Aorta (tissue), 5 donors: ENCODE data around the gene PSMB4. TPM values are rescaled to one million over a fixed set of nuclear protein-coding genes. Genes with fewer than 3 reads are reported as not detected.
"Not testable (repeated sequence)": the region's sequence is repeated elsewhere in the genome, so short reads cannot be mapped to it uniquely, and the experiment has no call there.

Experiments
- ATAC-seq: fragments of 200-7000 bp; cut with Tn5 transposase; one replicate; pipeline ENCODE4 v1.9.1; 2022; ENCODE audit warnings: moderate library complexity; ENCODE audit not compliant: low FRiP score
- DNase-seq, 2 donors: peaks; one replicate each; pipeline ENCODE4 v3.0.0-alpha.2; 2020
- H3K27ac ChIP-seq, 2 donors: one replicate each; pipeline ENCODE4 v1.5.1; 2013; ENCODE audit warnings: low read length in 2 of 2, mild to moderate bottlenecking in 2 of 2, moderate library complexity in 2 of 2, control low read depth in 1 of 2, inconsistent platforms in 1 of 2, low read depth in 1 of 2
- H3K27me3 ChIP-seq, 2 donors: one replicate each; pipeline ENCODE4 v1.6.1; 2013; ENCODE audit warnings: control low read depth in 1 of 2, low read length in 1 of 2, mild to moderate bottlenecking in 1 of 2, moderate library complexity in 1 of 2; ENCODE audit not compliant: insufficient read depth in 2 of 2, control insufficient read depth in 1 of 2
- H3K36me3 ChIP-seq, 2 donors: one replicate each; pipeline ENCODE4 v1.6.1; 2013; ENCODE audit warnings: control low read depth in 1 of 2, low read length in 1 of 2, mild to moderate bottlenecking in 1 of 2; ENCODE audit not compliant: insufficient read depth in 2 of 2, control insufficient read depth in 1 of 2
- H3K4me1 ChIP-seq, 2 donors: one replicate each; pipeline ENCODE4 v1.6.1; 2013; ENCODE audit warnings: low read length in 2 of 2, control low read depth in 1 of 2, mild to moderate bottlenecking in 1 of 2, moderate library complexity in 1 of 2; ENCODE audit not compliant: insufficient read depth in 2 of 2, control insufficient read depth in 1 of 2
- H3K4me3 ChIP-seq, 2 donors: one replicate each; pipeline ENCODE4 v1.5.1; 2013; ENCODE audit warnings: low read length in 2 of 2, control low read depth in 1 of 2, mild to moderate bottlenecking in 1 of 2
- H3K9me3 ChIP-seq: one replicate; pipeline ENCODE4 v1.6.1; 2013; ENCODE audit warnings: mild to moderate bottlenecking, low read length; ENCODE audit not compliant: control insufficient read depth
- WGBS, 2 donors: extraction: QIAGEN DNeasy Blood & Tissue Kit; methylation state at CpG; one replicate each; pipeline ENCODE4 v1.1.7; 2013; 5-methylcytosine and 5-hydroxymethylcytosine counted together
- intact Hi-C, 2 donors: fragments of 100-400 bp; cut with DNase I; formaldehyde crosslinking; loops; one replicate each; pipeline versions ENCODE4 v1.14.2 to v1.15.0; 2022
- polyA plus RNA-seq, 2 donors: library from polyadenylated mRNA; stranded (reverse); fragments of 200-250 nt; gene quantifications; one replicate each; pipeline ENCODE4 v1.2.3, GENCODE V29; 2013
- total RNA-seq, 2 donors: library from RNA; stranded (reverse); fragmentation: NEBNext Ultra II Directional; extraction: Animal tissue kit (Norgen Biotek cat#: 25700); gene quantifications; one replicate each; pipeline ENCODE4 v1.2.1, GENCODE V29; 2021
- donor health status: healthy with polysubstance abuse.
- donor health status: Bipolar disorder and iron deficiency.
- donor health status: DM: no; HTN: no; CAD: no.
- donor health status: DM: no; HTN: no; CAD: no.
- donor health status: DM: yes; HTN: yes; CAD: no.

Gene PSMB4
- total and polyA plus RNA-seq, 4 donors, result 174 to 396 (median 219) TPM

DNA sequence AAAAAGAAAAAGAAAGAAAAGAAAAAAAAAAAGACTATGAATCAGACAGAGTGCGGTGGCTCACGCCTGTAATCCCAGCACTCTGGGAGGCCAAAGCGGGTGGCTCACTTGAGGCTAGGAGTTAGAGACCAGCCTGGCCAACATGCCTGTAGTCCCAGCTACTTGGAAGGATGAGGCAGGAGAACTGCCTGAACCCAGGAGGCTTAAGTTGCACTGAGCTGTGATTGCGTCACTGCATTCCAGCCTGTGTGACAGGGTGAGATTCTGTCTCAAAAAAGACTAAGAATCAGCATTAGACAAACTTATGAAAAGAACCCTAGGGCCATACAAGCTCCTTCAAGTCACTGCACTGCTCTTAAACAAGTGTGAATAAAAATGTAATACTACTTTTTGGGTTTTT is 16.9 kb downstream of the PSMB4 start:
- peaks cover 0 to 2% of the 10 kb centered on the region in 2 donors for H3K36me3 ChIP-seq
- H3K27me3 ChIP-seq, result no peaks in the 10 kb centered on the region
- no peaks in the 10 kb centered on the region for H3K4me1 ChIP-seq
- WGBS, 2 donors, result 95 to 97% methylated on average over 4 of the region's 4 CpGs
- peak in 1 of 2 donors; percentile 49 for DNase-seq
- intact Hi-C loops, result no loop called here
- no peak overlapping the region for H3K4me3 ChIP-seq
- H3K27ac ChIP-seq, result no peak overlapping the region
- H3K9me3 ChIP-seq, result no peaks in the 10 kb centered on the region
- ATAC-seq, result no peak

DNA sequence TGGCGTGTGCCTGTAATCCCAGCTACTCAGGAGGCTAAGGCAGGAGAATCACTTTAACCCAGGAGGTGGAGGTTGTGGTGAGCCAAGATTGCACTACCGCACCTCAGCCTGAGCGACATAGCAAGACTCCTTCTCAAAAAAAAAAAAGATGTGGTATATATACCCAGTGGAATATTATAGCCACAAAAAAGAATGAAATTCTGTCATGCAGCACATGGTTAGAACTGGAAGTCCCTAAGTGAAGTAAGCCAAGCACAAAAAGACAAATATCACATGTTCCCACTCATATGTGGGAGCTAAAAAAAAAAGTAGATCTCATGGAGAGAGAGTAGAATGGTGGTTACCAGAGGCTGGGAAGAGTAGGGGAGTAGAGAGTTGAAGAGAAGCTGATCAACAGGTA is 18.7 kb downstream of the PSMB4 start:
- no peak overlapping the region for H3K4me3 ChIP-seq
- H3K36me3 ChIP-seq, result peaks cover 0 to 2% of the 10 kb centered on the region in 2 donors
- DNase-seq, result no peak
- no peak for ATAC-seq
- H3K27ac ChIP-seq, result no peak overlapping the region
- H3K9me3 ChIP-seq, result no peaks in the 10 kb centered on the region
- no peaks in the 10 kb centered on the region for H3K27me3 ChIP-seq
- intact Hi-C loops, result no loop called here
- 95 to 98% methylated on average over 3 of the region's 3 CpGs for WGBS, 2 donors
- no peaks in the 10 kb centered on the region for H3K4me1 ChIP-seq

DNA sequence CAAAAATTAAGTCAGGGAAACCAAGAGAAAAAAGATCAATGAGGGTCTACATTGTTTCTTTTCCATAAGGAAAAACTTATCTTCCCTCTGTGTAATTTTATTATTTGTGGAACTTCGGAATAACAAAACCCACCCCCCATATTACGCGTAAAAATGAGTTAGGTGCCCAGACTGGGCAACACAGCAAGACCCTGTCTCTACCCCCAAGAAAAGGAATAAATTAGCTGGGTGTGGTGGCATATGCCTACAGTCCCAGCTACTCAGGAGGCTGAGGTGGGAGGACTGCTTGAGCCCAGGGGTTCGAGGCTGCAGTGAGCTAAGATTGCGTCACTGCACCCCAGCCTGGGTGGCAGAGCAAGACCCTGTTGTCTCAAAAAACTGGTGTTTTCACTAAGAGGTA is 20.4 kb downstream of the PSMB4 start:
- no peaks in the 10 kb centered on the region for H3K4me1 ChIP-seq
- WGBS, 2 donors, result 74 to 76% methylated on average over 5 of the region's 5 CpGs

DNA sequence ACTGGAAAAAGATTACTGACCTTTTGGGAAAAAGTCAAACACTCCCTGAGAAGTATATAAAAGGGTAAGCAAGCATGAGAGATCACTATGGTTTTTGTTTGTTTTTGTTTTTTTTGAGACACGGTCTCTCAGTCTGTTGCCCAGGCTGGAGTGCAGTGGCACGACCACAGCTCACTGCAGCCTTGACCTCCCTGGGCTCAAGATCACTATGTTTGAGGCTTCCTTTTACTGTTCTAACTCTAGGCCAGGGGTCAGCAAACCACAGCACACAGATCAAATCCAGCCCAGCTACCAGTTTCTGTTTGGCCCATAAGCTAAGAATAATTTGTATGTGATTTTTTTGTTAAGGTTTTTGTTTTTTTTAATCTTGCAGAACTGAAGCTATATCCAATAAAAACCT is 25.7 kb downstream of the PSMB4 start:
- H3K9me3 ChIP-seq, result no peaks in the 10 kb centered on the region
- peaks cover 0 to 5% of the 10 kb centered on the region in 2 donors for H3K36me3 ChIP-seq
- DNase-seq, result no peak
- ATAC-seq, result no peak
- no peaks in the 10 kb centered on the region for H3K4me1 ChIP-seq
- H3K4me3 ChIP-seq, result no peak overlapping the region
- intact Hi-C loops, result no loop called here
- no peaks in the 10 kb centered on the region for H3K27me3 ChIP-seq
- 17 to 19% methylated on average over 2 of the region's 2 CpGs for WGBS, 2 donors
- no peak overlapping the region for H3K27ac ChIP-seq

More for the DNA sequence above, 20.4 kb downstream of the PSMB4 start:
- Histone ChIP-seq H3K27ac (no peak overlapping the region), H3K36me3 (peaks cover 0 to 5% of the 10 kb centered on the region in 2 donors), H3K4me3 (no peak overlapping the region), H3K9me3 (no peaks in the 10 kb centered on the region), H3K27me3 (no peaks in the 10 kb centered on the region)
- ATAC-seq, result no peak
- DNase-seq, result no peak
- intact Hi-C loops, result no loop called here

DNA sequence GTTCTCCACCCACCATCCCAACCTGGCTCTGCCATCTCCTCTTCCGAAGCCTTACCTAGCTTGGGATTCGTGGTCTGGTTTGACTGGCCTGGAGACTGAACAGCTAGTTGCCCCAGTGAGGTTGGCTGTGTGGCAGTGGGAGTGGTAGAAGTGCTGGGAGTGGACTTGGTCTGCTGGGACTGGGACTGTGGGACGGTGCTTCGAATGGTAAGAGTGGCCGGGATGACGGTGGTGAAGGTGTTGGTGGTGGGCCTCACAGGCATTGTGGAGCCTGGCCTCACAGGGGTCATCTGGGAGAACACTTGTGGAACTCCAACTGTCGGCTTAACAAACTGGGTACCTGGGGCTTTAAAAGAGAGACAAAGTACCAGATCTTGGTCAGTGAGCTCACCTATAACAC is 28.7 kb downstream of the PSMB4 start:
- 94 to 95% methylated on average over 7 of the region's 7 CpGs for WGBS, 2 donors
- Histone ChIP-seq H3K27me3 (no peaks in the 10 kb centered on the region), H3K4me3 (no peak overlapping the region), H3K36me3 (peaks cover 0 to 7% of the 10 kb centered on the region in 2 donors), H3K27ac (no peak overlapping the region), H3K9me3 (no peaks in the 10 kb centered on the region), H3K4me1 (no peaks in the 10 kb centered on the region)
- no peak for ATAC-seq
- intact Hi-C loops, result no loop called here
- no peak for DNase-seq

DNA sequence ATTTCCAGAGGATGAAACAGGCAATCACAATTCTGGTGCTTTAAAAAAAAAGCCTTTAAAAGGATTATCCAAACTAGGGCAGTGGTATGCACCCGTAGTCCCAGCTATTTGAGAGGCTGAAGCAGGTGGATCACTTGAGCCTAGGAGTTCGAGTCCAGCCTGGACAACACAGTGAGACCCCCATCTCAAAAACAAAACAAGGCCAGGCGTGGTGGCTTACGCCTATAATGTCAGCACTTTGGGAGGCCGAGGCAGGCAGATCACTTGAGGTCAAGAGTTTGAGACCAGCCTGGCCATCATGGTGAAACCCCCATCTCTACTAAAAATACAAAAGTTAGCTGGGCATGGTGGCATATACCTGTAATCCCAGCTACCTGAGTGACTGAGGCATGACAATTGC is 34.5 kb downstream of the PSMB4 start:
- DNase-seq, H3K4me1 ChIP-seq, intact Hi-C loops, H3K27me3 ChIP-seq, H3K36me3 ChIP-seq, H3K4me3 ChIP-seq, H3K9me3 ChIP-seq, H3K27ac ChIP-seq, ATAC-seq: not testable (repeated sequence)
- WGBS, 2 donors, result 93 to 94% methylated on average over 5 of the region's 5 CpGs

DNA sequence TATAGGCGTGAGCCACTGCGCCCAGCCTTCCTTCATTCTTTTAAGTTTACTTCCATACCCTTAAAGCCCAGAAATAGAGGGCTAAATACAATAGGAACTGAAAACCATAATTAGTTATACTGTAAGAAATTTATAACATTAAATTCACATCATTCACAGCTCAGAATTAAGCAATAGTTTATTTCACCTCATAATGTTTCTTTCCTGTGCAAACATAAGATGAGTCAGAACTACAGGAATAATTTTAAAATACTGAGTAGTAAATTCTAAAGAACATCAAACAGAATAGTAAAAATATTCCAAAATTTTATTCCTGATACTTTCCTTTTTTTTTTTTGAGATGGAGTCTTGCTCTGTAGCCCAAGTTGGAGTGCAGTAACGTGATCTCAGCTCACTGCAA is 35.8 kb downstream of the PSMB4 start:
- Histone ChIP-seq H3K4me3 (no peak overlapping the region), H3K27ac (no peak overlapping the region), H3K27me3 (no peaks in the 10 kb centered on the region), H3K9me3 (no peaks in the 10 kb centered on the region), H3K36me3 (peaks cover 0 to 4% of the 10 kb centered on the region in 2 donors), H3K4me1 (no peaks in the 10 kb centered on the region)
- intact Hi-C loops, result no loop called here
- 74 to 76% methylated on average over 3 of the region's 3 CpGs for WGBS, 2 donors
- DNase-seq (no peak), ATAC-seq (no peak)

DNA sequence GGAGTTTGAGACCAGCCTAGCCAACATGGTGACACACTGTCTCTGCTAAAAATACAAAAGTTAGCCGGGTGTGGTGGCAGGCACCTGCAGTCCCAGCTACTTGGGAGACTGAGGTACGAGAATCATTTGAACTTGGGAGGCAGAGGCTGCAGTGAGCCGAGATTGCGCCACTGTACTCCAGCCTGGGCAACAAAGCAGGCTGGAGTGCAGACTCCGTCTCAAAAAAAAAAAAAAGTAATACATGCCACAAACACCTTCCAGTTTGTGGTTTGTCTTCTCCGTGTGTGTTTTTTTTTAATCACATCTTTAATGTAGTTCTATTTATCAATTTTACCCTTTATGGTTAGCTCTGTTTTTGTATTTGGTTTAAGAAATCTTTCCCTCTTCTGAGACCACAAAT is 37.6 kb downstream of the PSMB4 start:
- ATAC-seq, result no peak
- Histone ChIP-seq H3K27me3 (no peaks in the 10 kb centered on the region), H3K36me3 (peaks cover 0 to 2% of the 10 kb centered on the region in 2 donors), H3K27ac (no peak overlapping the region), H3K9me3 (no peaks in the 10 kb centered on the region), H3K4me3 (no peak overlapping the region), H3K4me1 (peaks cover 0 to 2% of the 10 kb centered on the region in 2 donors)
- 71 to 76% methylated on average over 6 of the region's 6 CpGs for WGBS, 2 donors
- intact Hi-C loops, result no loop called here
- no peak for DNase-seq

DNA sequence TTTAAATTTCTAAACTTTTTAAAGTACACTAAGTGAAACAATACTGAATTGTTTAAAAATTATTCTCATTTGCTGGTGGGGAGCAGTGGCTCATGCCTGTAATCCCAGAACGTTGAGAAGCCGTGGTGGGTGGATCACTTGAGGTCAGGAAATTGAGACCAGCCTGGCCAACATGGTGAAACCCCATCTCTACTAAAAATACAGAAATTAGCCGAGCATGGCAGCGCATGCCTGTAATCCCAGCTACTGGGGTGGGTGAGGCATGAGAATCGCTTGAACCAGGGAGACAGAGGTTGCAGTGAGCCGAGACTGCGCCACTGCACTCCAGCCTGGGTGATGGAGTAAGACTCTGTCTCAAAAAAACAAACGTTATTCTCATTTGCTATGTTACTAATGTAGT is 38.0 kb downstream of the PSMB4 start:
- H3K27ac ChIP-seq, intact Hi-C loops, H3K4me3 ChIP-seq, H3K4me1 ChIP-seq, DNase-seq, H3K9me3 ChIP-seq, H3K27me3 ChIP-seq, H3K36me3 ChIP-seq, ATAC-seq: not testable (repeated sequence)
- WGBS, 2 donors, result 64% methylated on average over 8 of the region's 8 CpGs
